HepG2 (cell line): ENCODE measurements around the gene HDGFL3. TPM values are rescaled to one million over a fixed set of nuclear protein-coding genes. Genes with fewer than 3 reads are reported as not detected.

ENCODE experiments used
- ATAC-seq: fragments of 200-7000 bp; cut with Tn5 transposase; 3 replicates; pipeline ENCODE4 v1.9.1; 2020; ENCODE audit warnings: mild to moderate bottlenecking, moderate library complexity
- BruUV-seq: library from RNA; stranded (reverse); fragments of 400-500 nt; replicated peaks from 2 replicates; lab custom pipeline; 2021; lab: Mats Ljungman, UMichigan
- CTCF ChIA-PET: fragments of 300-600 bp; formaldehyde crosslinking; extraction: SDS; loops from one replicate; lab custom pipeline; 2021; ENCODE audit warnings: low total read pairs, inconsistent platforms, low intra/inter-chr PET ratio; lab: Yijun Ruan, JAX
- POLR2A ChIA-PET: fragments of 350-600 bp; sonication (Branson Sonifier 250); formaldehyde crosslinking; loops from one replicate; lab custom pipeline; 2020; ENCODE audit warnings: antibody characterized with exemption, inconsistent platforms; lab: Yijun Ruan, JAX
- DNase-seq: peaks from one replicate; pipeline ENCODE4 v3.0.0-alpha.2; 2015; ENCODE audit warnings: low spot score
- FAIRE-seq: peaks from 3 replicates; lab custom pipeline; 2011; peaks lifted over from hg19 to GRCh38; lab: Jason Lieb, UNC
- H2AFZ ChIP-seq: one replicate; pipeline ENCODE4 v1.6.1; 2011; ENCODE audit warnings: low read length, inconsistent platforms
- H3K27ac ChIP-seq: fragments of 300-600 bp; 3 replicates; pipeline ENCODE4 v1.8.0; 2011; ENCODE audit warnings: mixed run types, mild to moderate bottlenecking, mixed read lengths, low read length, inconsistent platforms; ENCODE audit not compliant: insufficient read depth; ENCODE audit errors: extremely low read length
- H3K27me3 ChIP-seq, 2 experiments: fragments of 200-600 bp in 1 of 2; 2 replicates in 1 of 2; 3 replicates in 1 of 2; pipeline versions ENCODE4 v1.6.0 to v1.8.0; 2011; ENCODE audit warnings: low read length in 2 of 2, mild to moderate bottlenecking in 2 of 2, moderate library complexity in 2 of 2, inconsistent platforms in 1 of 2; ENCODE audit not compliant: insufficient read depth in 2 of 2, control insufficient read depth in 1 of 2
- H3K36me3 ChIP-seq, 2 experiments: fragments of 200-600 bp in 1 of 2; replicated peaks in 1 of 2; 2 replicates in 1 of 2; 3 replicates in 1 of 2; pipeline versions ENCODE4 v1.5.1 to v1.8.0; 2011; ENCODE audit warnings: low read length in 2 of 2, inconsistent platforms in 1 of 2; ENCODE audit not compliant: insufficient read depth in 2 of 2, control insufficient read depth in 1 of 2
- H3K4me1 ChIP-seq: 2 replicates; pipeline ENCODE4 v1.5.1; 2012; ENCODE audit warnings: low read length, inconsistent platforms; ENCODE audit not compliant: insufficient read depth
- H3K4me2 ChIP-seq: 2 replicates; pipeline ENCODE4 v1.6.0; 2011; ENCODE audit warnings: low read depth, low read length, inconsistent platforms
- H3K4me3 ChIP-seq, 3 experiments: fragments of 200-600 bp in 1 of 3; sonication (generic), shearing (Covaris generic) in 1 of 3; replicated peaks in 1 of 3; 2 replicates each; pipeline ENCODE4 v1.5.1; 2011 to 2016; ENCODE audit warnings: low read length in 3 of 3, inconsistent platforms in 2 of 3, low read depth in 2 of 3, mild to moderate bottlenecking in 2 of 3, control low read depth in 1 of 3, mixed read lengths in 1 of 3; ENCODE audit not compliant: insufficient read depth in 1 of 3
- H3K79me2 ChIP-seq: one replicate; pipeline ENCODE4 v1.6.1; 2011; ENCODE audit warnings: low read length, inconsistent platforms; ENCODE audit not compliant: insufficient read depth
- H3K9ac ChIP-seq: 2 replicates; pipeline ENCODE4 v1.6.0; 2011; ENCODE audit warnings: mild to moderate bottlenecking, low read depth, low read length, inconsistent platforms; ENCODE audit not compliant: insufficient read depth
- H3K9me3 ChIP-seq: 2 replicates; pipeline ENCODE4 v1.5.1; 2012; ENCODE audit warnings: mild to moderate bottlenecking, low read length
- H4K20me1 ChIP-seq: 2 replicates; pipeline ENCODE4 v1.6.0; 2011; ENCODE audit warnings: inconsistent platforms, mild to moderate bottlenecking, low read length, moderate library complexity; ENCODE audit not compliant: insufficient read depth
- ATF2 ChIP-seq: sonication (generic); formaldehyde crosslinking; IDR thresholded peaks from 2 replicates; pipeline ENCODE4 v1.4.0; 2020; ENCODE audit warnings: missing genetic modification reagents
- E2F5 ChIP-seq: sonication (generic); formaldehyde crosslinking; conservative IDR thresholded peaks from 2 replicates; pipeline ENCODE4 v1.4.0; 2020; ENCODE audit warnings: missing genetic modification reagents
- EHMT2 ChIP-seq: fragments of 200-600 bp; sonication (generic); IDR thresholded peaks from 2 replicates; pipeline ENCODE4 v1.7.0; 2017; ENCODE audit warnings: antibody characterized with exemption, low read depth, low read length, borderline replicate concordance
- HDAC2 ChIP-seq: sonication (generic); formaldehyde crosslinking; IDR thresholded peaks from 2 replicates; pipeline ENCODE4 v1.4.0; 2020; ENCODE audit warnings: missing genetic modification reagents
- HNF4G ChIP-seq, 2 experiments: sonication (generic) in 1 of 2; formaldehyde crosslinking in 1 of 2; IDR thresholded peaks; 2 replicates each; pipeline versions ENCODE4 v1.4.0 to v1.6.1; 2011 to 2020; ENCODE audit warnings: borderline replicate concordance in 2 of 2, low read depth in 2 of 2, mild to moderate bottlenecking in 2 of 2, low read length in 1 of 2, missing genetic modification reagents in 1 of 2, moderate library complexity in 1 of 2
- IKZF5 ChIP-seq: IDR thresholded peaks from 2 replicates; pipeline ENCODE4 v1.6.1; 2018; ENCODE audit warnings: missing genetic modification reagents, mild to moderate bottlenecking, missing compliant biosample characterization
- IRF2 ChIP-seq: IDR thresholded peaks from 2 replicates; pipeline ENCODE4 v1.6.1; 2018; ENCODE audit warnings: missing genetic modification reagents, missing compliant biosample characterization
- KDM3A ChIP-seq: IDR thresholded peaks from 2 replicates; pipeline ENCODE4 v1.6.1; 2018; ENCODE audit warnings: low read depth, missing compliant biosample characterization
- SPEN ChIP-seq: sonication (generic); formaldehyde crosslinking; IDR thresholded peaks from 2 replicates; pipeline ENCODE4 v1.5.1; 2020; ENCODE audit warnings: low read depth, mild to moderate bottlenecking, missing genetic modification reagents
- ZNF142 ChIP-seq: sonication (generic); formaldehyde crosslinking; IDR thresholded peaks from 2 replicates; pipeline ENCODE4 v1.4.0; 2020; ENCODE audit warnings: missing genetic modification reagents
- ZNF264 ChIP-seq: sonication (generic); formaldehyde crosslinking; IDR thresholded peaks from 2 replicates; pipeline ENCODE4 v1.4.0; 2020; ENCODE audit warnings: missing genetic modification reagents
- ZNF597 ChIP-seq: sonication (generic); formaldehyde crosslinking; IDR thresholded peaks from 2 replicates; pipeline ENCODE4 v1.5.0; 2020; ENCODE audit warnings: missing genetic modification reagents
- in situ Hi-C: cut with HindIII; loops from 2 replicates; pipeline ENCODE4 v1.10.0; 2017; ENCODE audit warnings: low pct_unique_long_range_greater_than_20kb; ENCODE audit not compliant: extremely low pct_ligation_motif_present
- intact Hi-C: fragments of 100-400 bp; cut with micrococcal nuclease; formaldehyde crosslinking; loops from one replicate; pipeline ENCODE4 v1.10.0; 2022; ENCODE audit not compliant: unreplicated experiment
- polyA plus RNA-seq, 8 experiments: library from polyadenylated mRNA; depleted of rRNA in 3 of 8; stranded (reverse) in 7 of 8; unstranded in 1 of 8; fragments of >200 nt; fragmentation: Illumina TruSeq in 4 of 8; extraction: Trizol in 4 of 8; gene quantifications; 2 replicates each; pipeline versions ENCODE4 v1.2.1 to v1.2.3, GENCODE V29; 2011 to 2016; ENCODE audit warnings: low read depth in 4 of 8, missing spikeins in 1 of 8, mixed read lengths in 1 of 8; ENCODE audit not compliant: insufficient read depth in 1 of 8
- total RNA-seq, 5 experiments: library from RNA; depleted of rRNA; stranded (reverse); fragments of >200 nt; fragmentation: Illumina TruSeq; extraction: Trizol; gene quantifications; 2 replicates each; pipeline ENCODE4 v1.2.3, GENCODE V29; 2016; ENCODE audit warnings: low read depth in 1 of 5

HDGFL3 gene
- total and polyA plus RNA-seq, 2 of the 13 experiments (the other 11 are each of a cell fraction or from before 2014, with no cell fraction given) = 0.07 to 0.09 TPM

GRCh38 chr15:83250781-83251180, 43.2 kb upstream of the HDGFL3 start:
- CTCF ChIA-PET = no interaction called here
- Histone ChIP-seq H4K20me1 (no peaks in the 10 kb centered on the region), H3K4me3 (no peak overlapping the region), H2AFZ (no peak overlapping the region), H3K27me3 (peaks cover 0 to 5% of the 10 kb centered on the region in 2 experiments; a peak in 3 of 5 replicates), H3K4me2 (no peak overlapping the region), H3K79me2 (no peaks in the 10 kb centered on the region), H3K27ac (no peak overlapping the region), H3K36me3 (no peaks in the 10 kb centered on the region), H3K4me1 (no peaks in the 10 kb centered on the region), H3K9me3 (no peaks in the 10 kb centered on the region), H3K9ac (no peak overlapping the region)
- POLR2A ChIA-PET = no interaction called here
- ATAC-seq = no peak
- no peak for DNase-seq
- FAIRE-seq = no peak
- intact Hi-C loops (no loop called here), in situ Hi-C loops (loop anchor here (5.0 to 10.0 kb wide), 2 partner anchors 124 to 307 kb away; no protein-coding TSS in a partner anchor)
- no peak for TF ChIP-seq ATF2 (CRISPR knock-in tag)
- no peak for TF ChIP-seq HNF4G (IDR thresholded peaks at IDR 0.05; ENCODE audit: borderline replicate concordance, low read depth, low read length)
- TF ChIP-seq HNF4G (CRISPR knock-in tag; IDR thresholded peaks at IDR 0.05; ENCODE audit: borderline replicate concordance, low read depth) = no peak
- TF ChIP-seq IKZF5 (CRISPR knock-in tag) = no peak
- TF ChIP-seq IRF2 (CRISPR knock-in tag) = no peak
- TF ChIP-seq ZNF142 (CRISPR knock-in tag) = no peak
- no peak for TF ChIP-seq EHMT2
- TF ChIP-seq ZNF264 (CRISPR knock-in tag) = no peak
- no peak for TF ChIP-seq ZNF597 (CRISPR knock-in tag)
- TF ChIP-seq KDM3A (CRISPR knock-in tag) = no peak
- no peak for TF ChIP-seq HDAC2 (CRISPR knock-in tag)
- no peak for TF ChIP-seq SPEN (CRISPR knock-in tag)
- no peak for TF ChIP-seq E2F5 (CRISPR knock-in tag)
- no TSS peak for BruUV-seq
